ENCODE results near the gene ATXN1.

DNA sequence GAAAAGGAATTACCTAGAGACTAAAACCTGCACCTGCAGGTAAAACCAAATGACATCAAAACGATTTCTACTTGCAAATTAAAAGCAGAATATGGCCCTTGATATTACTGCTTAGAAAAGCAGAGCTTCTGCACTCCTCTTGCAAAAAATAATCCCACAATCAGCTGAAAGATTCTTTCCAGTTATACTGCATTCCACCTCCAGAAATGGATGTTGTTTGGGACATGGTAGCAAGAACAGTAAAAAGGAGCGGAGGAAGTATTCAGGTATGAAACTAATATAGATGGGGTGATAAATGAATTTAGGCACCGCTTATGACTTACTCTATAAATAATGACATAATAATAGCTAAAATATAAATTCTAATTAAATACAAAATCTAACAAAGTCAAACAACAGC is 14.9 kb downstream of the ATXN1 start:
- TF ChIP-seq CTCF (IDR thresholded peaks at IDR 0.05): no peak
- TF ChIP-seq POLR2A (IDR thresholded peaks at IDR 0.05): no peak

All from testis (tissue), 2 donors.